ENCODE measurements around the gene C1QTNF4. TPM values are rescaled to one million over a fixed set of nuclear protein-coding genes. Genes with fewer than 3 reads are reported as not detected.

Gene C1QTNF4
- total RNA-seq, 1 experiment from 2014 or later: 5.7 TPM

- H4K8ac ChIP-seq (replicated peaks; ENCODE audit: insufficient read length, low read depth, low read length): no peak overlapping the region
- no peaks in the 10 kb centered on the region for H4K20me1 ChIP-seq (ENCODE audit: control insufficient read depth, insufficient read depth, insufficient read length)
- no peak overlapping the region for H3K9ac ChIP-seq (ENCODE audit: extremely low read depth, insufficient read length, low read length)
- no peaks in the 10 kb centered on the region for H3K79me1 ChIP-seq (ENCODE audit: insufficient read depth, low read depth, low read length, poor library complexity, severe bottlenecking)
- no peak overlapping the region for H3K18ac ChIP-seq (ENCODE audit: insufficient read length, low read depth, low read length)
- H2AK5ac ChIP-seq (ENCODE audit: insufficient read length, low read length): no peak overlapping the region
- H2BK20ac ChIP-seq (ENCODE audit: low read depth, low read length, poor library complexity, severe bottlenecking): no peak overlapping the region
- H2BK120ac ChIP-seq (ENCODE audit: low read depth, low read length, poor library complexity, severe bottlenecking): no peak overlapping the region
- no peak for TF ChIP-seq CTCF (conservative IDR thresholded peaks at IDR 0.05)
- H3K14ac ChIP-seq (ENCODE audit: insufficient read depth, low read length): no peak overlapping the region
- H3K4ac ChIP-seq (ENCODE audit: low read depth, low read length): no peak overlapping the region
- no peak overlapping the region for H3K4me2 ChIP-seq (ENCODE audit: insufficient read depth, insufficient read length, low read length)
- H3K4me1 Mint-ChIP-seq: peaks cover 9 to 17% of the 10 kb centered on the region in 2 experiments
- peaks cover 23% of the 10 kb centered on the region for H3K27me3 Mint-ChIP-seq (ENCODE audit: low read depth)
- no CpG with 5 or more reads among the region's 11 CpGs for WGBS (ENCODE audit: extremely low coverage, insufficient read length, low lambda C conversion rate)
- H4K91ac ChIP-seq (ENCODE audit: insufficient read length, low read depth, low read length): no peak overlapping the region
- no peak overlapping the region for H3K27ac Mint-ChIP-seq
- peaks cover 8% of the 10 kb centered on the region for H3K23me2 ChIP-seq (ENCODE audit: insufficient read length, low read depth, low read length, poor library complexity, severe bottlenecking)
- H4K5ac ChIP-seq (ENCODE audit: insufficient read length, low read depth, low read length): no peak overlapping the region
- no peak overlapping the region for H3K23ac ChIP-seq (ENCODE audit: insufficient read length, low read depth, low read length)
- H3K4me3 Mint-ChIP-seq: no peak overlapping the region
- DNase-seq: no peak
- H3K27ac ChIP-seq (ENCODE audit: insufficient read length, low read depth, low read length): no peak overlapping the region
- H2BK12ac ChIP-seq (ENCODE audit: insufficient read length, low read depth, low read length): no peak overlapping the region
- H3K27me3 ChIP-seq (ENCODE audit: insufficient read depth, low read length): peaks cover 8% of the 10 kb centered on the region; the same call in 1 of the 2 replicates
- no peak overlapping the region for H2AFZ ChIP-seq (ENCODE audit: low read length)
- H3K9me3 Mint-ChIP-seq: no peaks in the 10 kb centered on the region; a peak in 1 of 5 replicates
- H3T11ph ChIP-seq (ENCODE audit: low read length): no peak overlapping the region
- H3K36me3 Mint-ChIP-seq (ENCODE audit: insufficient read depth in 1 of 3, low read depth in 3 of 3): peaks cover 3 to 12% (median 5%) of the 10 kb centered on the region in 3 experiments; a peak in 6 of 7 replicates
- H2BK5ac ChIP-seq (ENCODE audit: insufficient read length, low read length): no peak overlapping the region
- no peak overlapping the region for H2BK15ac ChIP-seq (ENCODE audit: low read depth, low read length)
- no peaks in the 10 kb centered on the region for H3K9me3 ChIP-seq (ENCODE audit: control insufficient read depth, low read depth, low read length)
- H3K79me2 ChIP-seq (ENCODE audit: insufficient read depth, low read length): no peaks in the 10 kb centered on the region
- H3K56ac ChIP-seq (ENCODE audit: insufficient read length, low read depth, low read length): no peak overlapping the region
- no peaks in the 10 kb centered on the region for H3K4me1 ChIP-seq (ENCODE audit: insufficient read depth, low read length)
Observed at GRCh38 chr11:47589118-47589517, 5.1 kb downstream of the C1QTNF4 start.

All from H9 (cell line).